ENCODE data around the gene RIC3. TPM values are rescaled to one million over a fixed set of nuclear protein-coding genes. Genes with fewer than 3 reads are reported as not detected.

Gene RIC3
- total RNA-seq, 1 donor = not detected

DNA sequence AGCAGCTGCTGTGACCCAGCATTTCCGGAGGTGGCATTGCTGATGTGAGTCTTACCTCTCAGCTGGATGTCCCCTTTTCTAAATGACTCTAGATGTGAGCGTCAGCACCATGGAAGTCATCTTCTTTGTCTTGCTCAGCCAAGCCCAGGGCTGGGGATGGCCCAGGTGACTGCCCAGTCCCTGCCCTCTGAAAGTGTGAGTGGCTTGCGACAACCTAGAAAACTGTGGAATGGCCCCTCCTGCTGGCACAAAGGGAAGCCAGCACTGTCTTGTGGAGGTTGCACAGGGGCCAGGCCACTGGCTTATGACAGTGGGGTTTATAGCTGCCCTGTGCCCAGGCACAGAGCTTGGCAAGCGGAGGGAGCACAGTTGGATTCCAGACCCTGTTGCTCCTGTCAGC, 81.6 kb downstream of the RIC3 start:
- DNase-seq (ENCODE audit: low read depth) = no peak
- H3K4me3 ChIP-seq (ENCODE audit: low read depth, low read length) = no peak overlapping the region
- TF ChIP-seq, protein P1, sequence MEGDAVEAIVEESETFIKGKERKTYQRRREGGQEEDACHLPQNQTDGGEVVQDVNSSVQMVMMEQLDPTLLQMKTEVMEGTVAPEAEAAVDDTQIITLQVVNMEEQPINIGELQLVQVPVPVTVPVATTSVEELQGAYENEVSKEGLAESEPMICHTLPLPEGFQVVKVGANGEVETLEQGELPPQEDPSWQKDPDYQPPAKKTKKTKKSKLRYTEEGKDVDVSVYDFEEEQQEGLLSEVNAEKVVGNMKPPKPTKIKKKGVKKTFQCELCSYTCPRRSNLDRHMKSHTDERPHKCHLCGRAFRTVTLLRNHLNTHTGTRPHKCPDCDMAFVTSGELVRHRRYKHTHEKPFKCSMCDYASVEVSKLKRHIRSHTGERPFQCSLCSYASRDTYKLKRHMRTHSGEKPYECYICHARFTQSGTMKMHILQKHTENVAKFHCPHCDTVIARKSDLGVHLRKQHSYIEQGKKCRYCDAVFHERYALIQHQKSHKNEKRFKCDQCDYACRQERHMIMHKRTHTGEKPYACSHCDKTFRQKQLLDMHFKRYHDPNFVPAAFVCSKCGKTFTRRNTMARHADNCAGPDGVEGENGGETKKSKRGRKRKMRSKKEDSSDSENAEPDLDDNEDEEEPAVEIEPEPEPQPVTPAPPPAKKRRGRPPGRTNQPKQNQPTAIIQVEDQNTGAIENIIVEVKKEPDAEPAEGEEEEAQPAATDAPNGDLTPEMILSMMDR (IDR thresholded peaks at IDR 0.05; ENCODE audit: insufficient read depth, low read length) = peak; percentile 15

DNA sequence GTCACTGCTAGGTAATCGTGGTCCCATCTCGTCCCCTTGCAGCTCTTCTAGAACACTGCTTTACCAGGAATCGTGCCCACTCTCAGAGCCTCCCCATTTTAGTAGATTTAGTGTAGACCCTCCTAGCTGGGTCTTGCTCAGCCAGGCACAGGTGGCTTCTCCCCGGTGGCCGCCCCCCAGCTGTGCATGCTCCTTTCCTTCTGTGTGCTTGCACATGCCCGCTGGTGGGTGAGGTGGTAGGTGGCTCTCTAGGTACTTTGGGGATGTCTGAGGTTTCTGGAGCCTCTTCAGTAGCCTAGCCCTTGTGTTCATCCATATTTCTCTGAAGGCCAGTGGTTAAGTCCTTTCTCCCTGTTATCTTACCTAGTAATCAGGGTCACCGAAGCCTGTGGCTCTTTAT, 82.3 kb downstream of the RIC3 start:
- TF ChIP-seq, protein P1 (IDR thresholded peaks at IDR 0.05; ENCODE audit: insufficient read depth, low read length) = no peak
- DNase-seq (ENCODE audit: low read depth) = no peak
- no peak overlapping the region for H3K4me3 ChIP-seq (ENCODE audit: low read depth, low read length)

- no peak for DNase-seq (ENCODE audit: low read depth)
- TF ChIP-seq, protein P1 (IDR thresholded peaks at IDR 0.05; ENCODE audit: insufficient read depth, low read length) = no peak
- H3K4me3 ChIP-seq (ENCODE audit: low read depth, low read length) = no peak overlapping the region
Measured at GRCh38 chr11:8086001-8086479, 82.8 kb downstream of the RIC3 start.

DNA sequence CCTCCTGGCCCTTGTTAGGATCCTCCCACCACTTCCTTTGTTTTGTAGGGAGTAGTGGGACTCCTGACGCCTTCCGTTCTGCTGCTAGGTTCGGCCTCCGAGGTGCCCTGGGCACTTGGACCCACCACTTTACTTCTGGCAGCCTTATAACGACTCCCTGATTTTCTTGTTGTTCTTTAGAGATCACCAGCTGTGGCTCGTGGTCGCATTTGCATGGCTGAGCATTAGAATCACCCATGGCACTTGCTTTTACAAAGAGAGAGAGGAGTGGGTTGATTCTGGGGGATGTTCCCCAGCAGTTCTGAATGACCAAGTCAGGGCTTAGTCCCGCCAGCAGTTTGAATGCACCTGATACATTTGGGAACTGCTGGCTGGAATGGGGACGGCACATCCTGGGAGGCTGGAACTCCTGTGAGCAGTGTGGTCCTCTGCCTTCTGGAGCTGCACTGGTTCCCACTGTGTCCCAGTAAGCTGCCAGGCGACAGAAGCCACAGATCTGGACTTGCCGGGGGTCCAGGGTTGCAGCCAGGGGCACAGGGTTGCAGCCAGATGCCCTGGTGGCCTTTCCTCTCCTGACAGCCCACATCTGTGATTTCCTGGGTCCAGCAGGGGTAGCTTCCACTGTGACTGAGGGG, 83.7 kb downstream of the RIC3 start:
- DNase-seq (ENCODE audit: low read depth) = no peak
- TF ChIP-seq, protein P1 (IDR thresholded peaks at IDR 0.05; ENCODE audit: insufficient read depth, low read length) = no peak
- H3K4me3 ChIP-seq (ENCODE audit: low read depth, low read length) = no peak overlapping the region

DNA sequence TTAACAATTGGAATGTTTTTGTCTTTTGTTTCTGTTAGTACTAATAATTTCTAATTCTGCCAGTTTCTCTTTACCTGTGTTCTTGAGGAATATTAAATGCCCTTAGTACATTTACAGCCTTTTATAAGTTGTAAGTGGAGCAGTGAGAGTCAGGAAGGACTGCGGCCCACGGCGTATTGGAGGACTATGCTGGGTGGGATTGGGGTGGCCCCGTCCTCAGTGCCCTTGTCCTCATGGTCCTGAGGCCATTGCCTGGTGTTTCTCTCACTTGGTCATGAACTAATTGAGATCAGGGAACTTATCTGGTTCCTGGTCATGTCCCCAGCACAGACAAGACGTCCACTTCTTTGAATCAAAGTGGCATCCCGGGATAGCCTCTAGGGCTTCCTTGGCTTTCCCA, 84.5 kb downstream of the RIC3 start:
- DNase-seq (ENCODE audit: low read depth) = no peak
- TF ChIP-seq, protein P1 (IDR thresholded peaks at IDR 0.05; ENCODE audit: insufficient read depth, low read length) = no peak
- H3K4me3 ChIP-seq (ENCODE audit: low read depth, low read length) = no peak overlapping the region

GRCh38 chr11:8083871-8084281, 84.9 kb downstream of the RIC3 start:
- DNase-seq (ENCODE audit: low read depth) = no peak
- TF ChIP-seq, protein P1 (IDR thresholded peaks at IDR 0.05; ENCODE audit: insufficient read depth, low read length) = no peak
- H3K4me3 ChIP-seq (ENCODE audit: low read depth, low read length) = no peak overlapping the region

DNA sequence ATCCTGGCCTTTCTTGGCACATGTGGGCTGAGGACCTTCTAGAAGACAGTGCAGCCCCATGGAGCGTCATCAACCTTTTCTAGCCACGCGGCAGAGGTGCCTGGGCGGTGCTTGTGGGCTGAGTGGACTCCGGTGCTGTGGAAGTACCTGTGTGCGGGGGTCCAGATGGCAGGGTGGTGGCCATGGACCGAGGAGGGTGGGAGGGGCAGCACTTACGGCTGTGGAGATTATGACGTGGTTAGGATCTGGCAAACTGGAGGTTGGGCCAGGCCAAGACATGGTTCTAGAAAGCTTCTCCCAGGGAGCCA, 85.8 kb downstream of the RIC3 start:
- TF ChIP-seq, protein P1 (IDR thresholded peaks at IDR 0.05; ENCODE audit: insufficient read depth, low read length) = no peak
- DNase-seq (ENCODE audit: low read depth) = no peak
- H3K4me3 ChIP-seq (ENCODE audit: low read depth, low read length) = no peak overlapping the region

All from fibroblast of the aortic adventitia (primary cell).